Astrocyte (in vitro differentiated cells and primary cell): Measurements from ENCODE around the gene GYPC. TPM values are rescaled to one million over a fixed set of nuclear protein-coding genes. Genes with fewer than 3 reads are reported as not detected.

Experiments
- DNase-seq: peaks from one replicate; pipeline ENCODE4 v3.0.0-alpha.2; 2010; ENCODE audit warnings: low read depth
- FAIRE-seq: peaks from 2 replicates; lab custom pipeline; 2011; peaks lifted over from hg19 to GRCh38; lab: Jason Lieb, UNC
- H2AFZ ChIP-seq: 2 replicates; pipeline ENCODE4 v1.6.0; 2012; ENCODE audit warnings: low read depth, low read length, inconsistent platforms
- H3K27ac ChIP-seq: 2 replicates; pipeline ENCODE4 v1.5.1; 2011; ENCODE audit warnings: low read depth, low read length, inconsistent platforms
- H3K27me3 ChIP-seq: 2 replicates; pipeline ENCODE4 v1.6.0; 2011; ENCODE audit warnings: low read length, inconsistent platforms; ENCODE audit not compliant: insufficient read depth
- H3K36me3 ChIP-seq: 2 replicates; pipeline ENCODE4 v1.5.1; 2011; ENCODE audit warnings: low read length, inconsistent platforms; ENCODE audit not compliant: insufficient read depth
- H3K4me1 ChIP-seq: 2 replicates; pipeline ENCODE4 v1.5.1; 2011; ENCODE audit warnings: low read length, inconsistent platforms; ENCODE audit not compliant: insufficient read depth
- H3K4me2 ChIP-seq: 2 replicates; pipeline ENCODE4 v1.6.0; 2012; ENCODE audit warnings: low read length, inconsistent platforms
- H3K4me3 ChIP-seq: 2 replicates; pipeline ENCODE4 v1.5.1; 2011; ENCODE audit warnings: low read depth, mild to moderate bottlenecking, low read length, inconsistent platforms; ENCODE audit not compliant: insufficient read depth
- H3K79me2 ChIP-seq: 2 replicates; pipeline ENCODE4 v1.6.0; 2012; ENCODE audit warnings: mild to moderate bottlenecking, low read length, inconsistent platforms; ENCODE audit not compliant: insufficient read depth
- H3K9ac ChIP-seq: 2 replicates; pipeline ENCODE4 v1.6.0; 2012; ENCODE audit warnings: mild to moderate bottlenecking, low read length, inconsistent platforms
- H3K9me3 ChIP-seq: 2 replicates; pipeline ENCODE4 v1.5.1; 2012; ENCODE audit warnings: low read depth, mild to moderate bottlenecking, low read length, inconsistent platforms; ENCODE audit not compliant: insufficient read depth
- H4K20me1 ChIP-seq: 2 replicates; pipeline ENCODE4 v1.6.0; 2012; ENCODE audit warnings: low read length, inconsistent platforms; ENCODE audit not compliant: insufficient read depth
- H3K27ac Mint-ChIP-seq: one replicate; pipeline ENCODE4 v1.8.0; 2021; ENCODE audit warnings: mild to moderate bottlenecking, mixed read lengths; ENCODE audit not compliant: unreplicated experiment
- H3K27me3 Mint-ChIP-seq: one replicate; pipeline ENCODE4 v1.8.0; 2021; ENCODE audit warnings: low read depth, mixed read lengths; ENCODE audit not compliant: unreplicated experiment
- H3K36me3 Mint-ChIP-seq: one replicate; pipeline ENCODE4 v1.8.0; 2021; ENCODE audit warnings: low read depth, mixed read lengths; ENCODE audit not compliant: unreplicated experiment
- H3K4me1 Mint-ChIP-seq: one replicate; pipeline ENCODE4 v1.8.0; 2021; ENCODE audit warnings: low read depth, mixed read lengths; ENCODE audit not compliant: unreplicated experiment
- H3K4me3 Mint-ChIP-seq: one replicate; pipeline ENCODE4 v1.8.0; 2021; ENCODE audit warnings: mild to moderate bottlenecking, moderate library complexity, mixed read lengths; ENCODE audit not compliant: unreplicated experiment
- H3K9me3 Mint-ChIP-seq: one replicate; pipeline ENCODE4 v1.8.0; 2021; ENCODE audit warnings: mild to moderate bottlenecking, mixed read lengths; ENCODE audit not compliant: unreplicated experiment
- EZH2 ChIP-seq: IDR thresholded peaks from 2 replicates; pipeline ENCODE4 v1.6.1; 2012; ENCODE audit warnings: mild to moderate bottlenecking, low read length, inconsistent platforms; ENCODE audit not compliant: insufficient read depth
- total RNA-seq: library from RNA; stranded (reverse); gene quantifications from 2 replicates; pipeline ENCODE4 v1.2.1, GENCODE V29; 2021
- TF ChIP-seq, protein P1 (sequence below): IDR thresholded peaks from 2 replicates; pipeline ENCODE4 v1.5.1; 2011; ENCODE audit warnings: low read depth, mild to moderate bottlenecking, inconsistent platforms, low read length, moderate library complexity; ENCODE audit not compliant: insufficient read depth

The GYPC gene
- total RNA-seq, 1 donor from 2014 or later = 29.3 TPM

DNA sequence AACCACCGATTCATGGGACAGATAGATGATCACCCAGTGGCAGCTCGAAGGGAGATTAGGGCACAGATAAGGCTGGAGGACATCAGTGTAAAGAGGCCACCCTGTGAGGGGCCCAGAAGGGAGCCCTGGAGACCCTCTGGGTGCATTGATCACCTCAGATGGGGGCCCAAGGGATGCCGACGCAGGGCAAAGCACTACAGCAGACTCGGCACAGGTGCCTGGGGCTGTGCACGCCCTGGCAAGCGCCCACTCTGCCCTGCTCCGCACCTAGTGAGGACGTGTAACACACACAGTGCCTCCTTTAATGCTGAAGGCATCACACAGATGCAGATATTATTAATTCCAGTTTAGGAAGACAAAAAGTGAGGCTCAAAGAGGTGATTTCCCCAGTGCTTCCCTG, 9.5 kb downstream of the GYPC start:
- no peaks in the 10 kb centered on the region for H3K4me1 ChIP-seq
- Mint-ChIP-seq H3K27me3 (peaks cover 18% of the 10 kb centered on the region), H3K4me3 (no peak overlapping the region), H3K27ac (no peak overlapping the region), H3K9me3 (no peaks in the 10 kb centered on the region), H3K4me1 (peaks cover 5% of the 10 kb centered on the region), H3K36me3 (peaks cover 13% of the 10 kb centered on the region)
- H2AFZ ChIP-seq = no peak overlapping the region
- H3K36me3 ChIP-seq = no peaks in the 10 kb centered on the region
- no peak overlapping the region for H3K27ac ChIP-seq
- FAIRE-seq = no peak
- H4K20me1 ChIP-seq = peaks cover 16% of the 10 kb centered on the region
- H3K4me3 ChIP-seq = no peak overlapping the region
- H3K27me3 ChIP-seq = no peaks in the 10 kb centered on the region
- H3K9me3 ChIP-seq = no peaks in the 10 kb centered on the region
- peaks cover 9% of the 10 kb centered on the region for H3K79me2 ChIP-seq
- TF ChIP-seq, protein P1, sequence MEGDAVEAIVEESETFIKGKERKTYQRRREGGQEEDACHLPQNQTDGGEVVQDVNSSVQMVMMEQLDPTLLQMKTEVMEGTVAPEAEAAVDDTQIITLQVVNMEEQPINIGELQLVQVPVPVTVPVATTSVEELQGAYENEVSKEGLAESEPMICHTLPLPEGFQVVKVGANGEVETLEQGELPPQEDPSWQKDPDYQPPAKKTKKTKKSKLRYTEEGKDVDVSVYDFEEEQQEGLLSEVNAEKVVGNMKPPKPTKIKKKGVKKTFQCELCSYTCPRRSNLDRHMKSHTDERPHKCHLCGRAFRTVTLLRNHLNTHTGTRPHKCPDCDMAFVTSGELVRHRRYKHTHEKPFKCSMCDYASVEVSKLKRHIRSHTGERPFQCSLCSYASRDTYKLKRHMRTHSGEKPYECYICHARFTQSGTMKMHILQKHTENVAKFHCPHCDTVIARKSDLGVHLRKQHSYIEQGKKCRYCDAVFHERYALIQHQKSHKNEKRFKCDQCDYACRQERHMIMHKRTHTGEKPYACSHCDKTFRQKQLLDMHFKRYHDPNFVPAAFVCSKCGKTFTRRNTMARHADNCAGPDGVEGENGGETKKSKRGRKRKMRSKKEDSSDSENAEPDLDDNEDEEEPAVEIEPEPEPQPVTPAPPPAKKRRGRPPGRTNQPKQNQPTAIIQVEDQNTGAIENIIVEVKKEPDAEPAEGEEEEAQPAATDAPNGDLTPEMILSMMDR = no peak
- no peak for TF ChIP-seq EZH2
- H3K4me2 ChIP-seq = no peak overlapping the region
- H3K9ac ChIP-seq = no peak overlapping the region
- DNase-seq = no peak

DNA sequence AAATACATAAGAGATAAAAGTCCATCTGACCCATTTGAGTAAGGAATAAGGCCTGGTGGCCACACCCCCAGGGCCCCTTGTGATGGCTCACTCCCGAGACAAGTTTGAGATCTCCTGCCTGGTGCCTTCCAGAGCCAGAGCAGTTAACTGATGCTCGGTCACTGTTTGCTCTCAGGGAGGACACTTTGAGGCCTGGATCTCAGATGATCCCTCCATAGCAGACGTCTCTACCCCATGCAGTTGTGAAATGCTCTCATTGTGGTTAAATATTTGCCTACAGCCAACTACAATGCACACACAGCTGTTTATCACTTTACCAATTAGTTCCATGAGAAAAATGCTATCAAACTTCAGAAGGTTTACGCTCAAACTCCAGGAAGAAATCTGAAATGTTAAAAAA, 12.3 kb downstream of the GYPC start:
- FAIRE-seq = no peak
- Histone ChIP-seq H3K9me3 (no peaks in the 10 kb centered on the region), H4K20me1 (peaks cover 31% of the 10 kb centered on the region), H3K4me1 (no peaks in the 10 kb centered on the region), H3K36me3 (no peaks in the 10 kb centered on the region), H3K79me2 (peaks cover 3% of the 10 kb centered on the region), H3K9ac (no peak overlapping the region), H3K27ac (no peak overlapping the region), H3K27me3 (no peaks in the 10 kb centered on the region), H3K4me3 (no peak overlapping the region), H2AFZ (no peak overlapping the region), H3K4me2 (no peak overlapping the region)
- H3K27ac Mint-ChIP-seq = no peak overlapping the region
- no peak for DNase-seq
- no peak overlapping the region for H3K4me3 Mint-ChIP-seq
- H3K4me1 Mint-ChIP-seq = peaks cover 3% of the 10 kb centered on the region
- H3K36me3 Mint-ChIP-seq = peaks cover 11% of the 10 kb centered on the region
- no peak for TF ChIP-seq EZH2
- TF ChIP-seq, protein P1 = no peak
- no peaks in the 10 kb centered on the region for H3K9me3 Mint-ChIP-seq
- peaks cover 11% of the 10 kb centered on the region for H3K27me3 Mint-ChIP-seq

DNA sequence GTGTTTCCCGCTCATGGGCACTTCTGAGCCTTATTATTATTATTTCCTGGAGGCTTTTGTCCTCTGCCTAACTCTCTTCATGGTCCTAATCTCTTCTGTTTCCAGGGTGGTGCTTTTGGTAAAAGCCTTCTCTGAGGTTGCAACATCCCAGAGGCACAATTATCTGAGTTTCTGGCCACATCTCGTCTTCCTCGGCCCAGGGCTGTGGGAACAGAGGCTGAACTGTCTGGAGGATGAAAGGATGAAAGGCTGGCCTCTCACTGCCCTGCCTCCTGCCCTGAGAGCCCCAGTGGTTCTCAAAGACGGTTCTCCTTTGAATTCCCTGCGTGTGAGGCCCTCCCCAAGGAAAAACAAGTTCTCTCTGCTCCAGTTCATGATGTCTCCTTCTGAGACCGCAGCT, 13.8 kb downstream of the GYPC start:
- H3K4me3 Mint-ChIP-seq = no peak overlapping the region
- H4K20me1 ChIP-seq = peaks cover 17% of the 10 kb centered on the region
- no peak overlapping the region for H3K9ac ChIP-seq
- H3K27me3 ChIP-seq = no peaks in the 10 kb centered on the region
- H3K36me3 Mint-ChIP-seq = peaks cover 13% of the 10 kb centered on the region
- H3K27ac ChIP-seq = no peak overlapping the region
- no peaks in the 10 kb centered on the region for H3K36me3 ChIP-seq
- H2AFZ ChIP-seq = no peak overlapping the region
- no peaks in the 10 kb centered on the region for H3K9me3 ChIP-seq
- H3K4me1 Mint-ChIP-seq = peaks cover 3% of the 10 kb centered on the region
- FAIRE-seq (no peak), DNase-seq (no peak)
- H3K4me3 ChIP-seq = no peak overlapping the region
- no peak overlapping the region for H3K4me2 ChIP-seq
- H3K4me1 ChIP-seq = no peaks in the 10 kb centered on the region
- H3K79me2 ChIP-seq = no peaks in the 10 kb centered on the region
- H3K27me3 Mint-ChIP-seq = peaks cover 8% of the 10 kb centered on the region
- no peaks in the 10 kb centered on the region for H3K9me3 Mint-ChIP-seq
- no peak overlapping the region for H3K27ac Mint-ChIP-seq
- TF ChIP-seq, protein P1 = no peak
- TF ChIP-seq EZH2 = no peak
